Astrocyte of the spinal cord (primary cell): ENCODE measurements around the gene TTC33.

Experiments used
- DNase-seq: peaks from one replicate; pipeline ENCODE4 v3.0.0; 2011; ENCODE audit warnings: low read depth, low spot score
- H3K4me3 ChIP-seq: 2 replicates; pipeline ENCODE4 v1.5.1; 2011; ENCODE audit warnings: low read depth, mild to moderate bottlenecking, low read length, moderate library complexity
- CTCF ChIP-seq: IDR thresholded peaks from 2 replicates; pipeline ENCODE4 v1.5.1; 2012; ENCODE audit warnings: low read depth, mild to moderate bottlenecking, low read length, inconsistent platforms
- in situ Hi-C: cut with HindIII; loops from 2 replicates; pipeline ENCODE4 v1.10.0; 2017; ENCODE audit warnings: low sequenced_read_pairs

The TTC33 gene

GRCh38 chr5:40757400-40757799 is 1.6 kb upstream of the TTC33 start:
- TF ChIP-seq CTCF = no peak
- in situ Hi-C loops = no loop called here
- no peak overlapping the region for H3K4me3 ChIP-seq
- no peak for DNase-seq

GRCh38 chr5:40755093-40755406 is 711 bp downstream of the TTC33 start:
- in situ Hi-C loops = no loop called here
- peak overlapping the region; percentile 99 for H3K4me3 ChIP-seq
- peak; percentile 78 for TF ChIP-seq CTCF
- peak; percentile 85 for DNase-seq

DNA sequence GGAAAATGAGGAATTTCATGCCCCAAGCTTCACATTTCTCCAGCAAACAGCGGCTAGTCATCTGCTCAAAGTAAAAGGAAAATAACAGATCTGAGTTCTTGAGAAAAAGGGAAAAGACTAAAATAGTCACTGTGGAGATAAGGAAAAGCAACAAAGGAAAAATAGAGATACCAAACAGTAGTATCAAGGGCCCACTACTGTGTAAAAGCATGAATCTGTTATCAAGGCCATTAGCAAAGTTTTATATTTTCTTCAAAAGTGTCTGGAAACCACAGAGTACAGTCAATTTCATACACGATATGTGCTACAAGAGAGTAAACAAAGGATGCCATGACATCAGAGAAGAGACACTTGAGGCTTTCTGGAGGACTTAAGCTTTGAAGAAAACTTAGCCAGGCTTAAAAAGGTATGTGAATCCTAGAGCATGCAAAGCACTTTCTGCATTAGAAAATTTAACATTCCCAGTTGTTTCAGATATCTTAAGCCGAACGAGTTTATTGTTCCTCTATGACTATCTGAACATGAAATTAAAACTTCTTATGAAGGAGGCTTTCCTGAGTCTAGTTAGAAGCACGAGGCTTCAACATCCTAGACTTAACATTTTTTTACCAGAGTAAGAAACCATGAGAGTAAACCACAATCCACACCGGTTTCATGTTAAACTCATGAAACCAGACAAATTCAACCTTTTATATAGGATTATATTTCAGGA is 1.2 kb downstream of the TTC33 start:
- in situ Hi-C loops = no loop called here
- H3K4me3 ChIP-seq = peak overlapping the region; percentile 99
- no peak for TF ChIP-seq CTCF
- DNase-seq = no peak

DNA sequence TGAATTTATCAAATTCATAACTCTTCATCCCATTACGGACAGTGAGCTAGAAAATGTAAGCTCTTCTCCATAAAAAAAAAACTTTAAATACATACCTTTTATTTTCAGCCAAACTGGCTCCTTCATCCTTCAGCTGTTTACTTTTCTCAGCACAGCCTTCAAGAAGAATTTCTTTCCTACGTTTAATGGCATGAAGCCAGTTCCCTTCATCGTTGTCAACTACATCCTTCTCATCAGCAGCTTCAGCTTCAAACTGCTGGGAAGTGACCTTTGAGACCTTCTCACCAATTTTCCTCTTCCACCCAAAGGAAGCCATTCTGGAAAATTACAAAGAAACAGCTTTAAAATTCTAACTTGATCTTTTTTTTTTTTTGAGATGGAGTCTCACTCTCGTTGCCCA is 9.1 kb downstream of the TTC33 start:
- peak; percentile 25 for DNase-seq
- in situ Hi-C loops = no loop called here
- H3K4me3 ChIP-seq = no peak overlapping the region
- no peak for TF ChIP-seq CTCF

DNA sequence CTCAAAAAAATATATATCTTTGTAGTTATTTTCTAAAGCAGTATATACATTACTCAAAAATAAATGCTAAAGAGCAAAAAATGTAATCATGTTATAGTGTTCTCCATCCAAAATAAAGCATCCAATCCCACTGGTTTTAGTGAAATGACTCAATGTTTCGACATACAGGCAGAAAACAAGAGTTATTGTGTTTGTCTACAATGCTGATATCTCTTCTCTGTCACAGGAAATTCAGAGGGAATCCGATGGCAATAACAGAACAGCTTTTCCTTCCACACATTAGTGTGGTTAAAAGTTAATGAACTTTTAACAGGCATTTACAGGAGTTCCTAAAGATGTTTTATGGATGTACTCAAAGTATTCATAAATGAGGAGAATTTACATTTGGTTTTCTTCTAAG is 12.0 kb downstream of the TTC33 start:
- in situ Hi-C loops = no loop called here
- no peak overlapping the region for H3K4me3 ChIP-seq
- DNase-seq = no peak
- no peak for TF ChIP-seq CTCF

GRCh38 chr5:40738502-40738901 is 17.3 kb downstream of the TTC33 start:
- no peak for TF ChIP-seq CTCF
- no peak overlapping the region for H3K4me3 ChIP-seq
- DNase-seq = no peak
- in situ Hi-C loops = no loop called here
